GM12878 (cell line): ENCODE results near the gene DLX3. TPM values are rescaled to one million over a fixed set of nuclear protein-coding genes. Genes with fewer than 3 reads are reported as not detected.

ENCODE experiments used
- ATAC-seq: fragments of 200-7000 bp; cut with Tn5 transposase; 3 replicates; pipeline ENCODE4 v1.9.1; 2020; ENCODE audit warnings: mild to moderate bottlenecking, moderate library complexity
- BruUV-seq: library from RNA; stranded (reverse); fragments of 400-500 nt; replicated peaks from 2 replicates; lab custom pipeline; 2021; lab: Mats Ljungman, UMichigan
- CTCF ChIA-PET: fragments of 300-600 bp; sonication (Branson Sonifier 250); formaldehyde crosslinking; extraction: SDS; loops from one replicate; lab custom pipeline; 2021; ENCODE audit warnings: inconsistent platforms; lab: Yijun Ruan, JAX
- POLR2A ChIA-PET: fragments of 350-600 bp; formaldehyde crosslinking; extraction: SDS; loops from one replicate; lab custom pipeline; 2021; ENCODE audit warnings: inconsistent platforms; lab: Charles Lee
- RAD21 ChIA-PET: fragments of 300-600 bp; sonication (Branson Sonifier 250); formaldehyde crosslinking; loops from one replicate; lab custom pipeline; 2023; ENCODE audit warnings: antibody characterized with exemption; ENCODE audit not compliant: unreplicated experiment; lab: Charles Lee
- SMC1A ChIA-PET: fragments of 300-600 bp; sonication (Branson Sonifier 250); formaldehyde crosslinking; loops from one replicate; lab custom pipeline; 2023; ENCODE audit not compliant: unreplicated experiment, uncharacterized antibody; lab: Charles Lee
- DNase-seq: peaks from one replicate; pipeline ENCODE4 v3.0.0-alpha.2; 2011; ENCODE audit warnings: low read depth, low spot score
- FAIRE-seq: peaks from 3 replicates; lab custom pipeline; 2011; peaks lifted over from hg19 to GRCh38; lab: Jason Lieb, UNC
- H2AFZ ChIP-seq: 2 replicates; pipeline ENCODE4 v1.6.0; 2011; ENCODE audit warnings: low read depth, low read length, control low read depth; ENCODE audit not compliant: control insufficient read depth
- H3K27ac ChIP-seq: 2 replicates; pipeline ENCODE4 v1.5.1; 2011; ENCODE audit warnings: control low read depth; ENCODE audit not compliant: control insufficient read depth, insufficient read depth
- H3K27me3 ChIP-seq, 2 experiments: replicated peaks in 1 of 2; 2 replicates each; pipeline versions ENCODE4 v1.6.0 to v1.6.1; 2011; ENCODE audit warnings: low read length in 1 of 2; ENCODE audit not compliant: control insufficient read depth in 2 of 2, insufficient read depth in 2 of 2
- H3K36me3 ChIP-seq, 2 experiments: 2 replicates each; pipeline ENCODE4 v1.5.1; 2011; ENCODE audit warnings: low read length in 1 of 2; ENCODE audit not compliant: control insufficient read depth in 2 of 2, insufficient read depth in 2 of 2
- H3K4me1 ChIP-seq: 2 replicates; pipeline ENCODE4 v1.6.1; 2011; ENCODE audit warnings: mild to moderate bottlenecking, low read length, moderate library complexity, mixed read lengths; ENCODE audit not compliant: control insufficient read depth, insufficient read depth
- H3K4me2 ChIP-seq: 2 replicates; pipeline ENCODE4 v1.6.0; 2011; ENCODE audit warnings: control low read depth; ENCODE audit not compliant: control insufficient read depth, insufficient read depth
- H3K4me3 ChIP-seq: fragments of 200-600 bp; sonication (generic); 2 replicates; pipeline ENCODE4 v1.5.1; 2016
- H3K79me2 ChIP-seq: 2 replicates; pipeline ENCODE4 v1.6.0; 2011; ENCODE audit warnings: low read length; ENCODE audit not compliant: control insufficient read depth, insufficient read depth
- H3K9ac ChIP-seq: 2 replicates; pipeline ENCODE4 v1.8.0; 2011; ENCODE audit warnings: low read length, control low read depth, mixed read lengths; ENCODE audit not compliant: control insufficient read depth, insufficient read depth
- H3K9me3 ChIP-seq: replicated peaks from 3 replicates; pipeline ENCODE4 v1.5.1; 2011; ENCODE audit warnings: mild to moderate bottlenecking, low read length; ENCODE audit not compliant: control insufficient read depth, insufficient read depth
- H4K20me1 ChIP-seq: 2 replicates; pipeline ENCODE4 v1.6.0; 2011; ENCODE audit not compliant: control insufficient read depth, insufficient read depth
- ASH2L ChIP-seq: fragments of 300-600, 200-600 bp; sonication (generic); IDR thresholded peaks from 2 replicates; pipeline ENCODE4 v1.6.1; 2017; ENCODE audit warnings: low read depth, mild to moderate bottlenecking, borderline replicate concordance
- CHD1 ChIP-seq: IDR thresholded peaks from 2 replicates; pipeline ENCODE4 v1.6.1; 2012; ENCODE audit warnings: low read depth, low read length, improper control_type of control experiment
- JUND ChIP-seq: IDR thresholded peaks from 2 replicates; pipeline ENCODE4 v1.6.1; 2012; ENCODE audit warnings: low read depth, mild to moderate bottlenecking, low read length, improper control_type of control experiment, moderate library complexity
- NFXL1 ChIP-seq: fragments of 450-650 bp; IDR thresholded peaks from 2 replicates; pipeline ENCODE4 v1.6.1; 2017; ENCODE audit warnings: antibody characterized with exemption, mild to moderate bottlenecking, borderline replicate concordance
- SMAD5 ChIP-seq: IDR thresholded peaks from 2 replicates; pipeline ENCODE4 v1.6.1; 2016; ENCODE audit warnings: antibody characterized with exemption, low read depth
- ZZZ3 ChIP-seq: IDR thresholded peaks from 2 replicates; pipeline ENCODE4 v1.6.1; 2011; ENCODE audit warnings: low read depth; ENCODE audit not compliant: control insufficient read depth, insufficient read length
- WGBS: methylation state at CpG from one replicate; pipeline ENCODE4 v1.1.6; 2016; ENCODE audit warnings: low lambda C conversion rate; ENCODE audit not compliant: insufficient replicate concordance, insufficient coverage; ENCODE audit errors: missing lambda C conversion rate; 5-methylcytosine and 5-hydroxymethylcytosine counted together
- in situ Hi-C: fragments of 300-500 bp; cut with MboI; formaldehyde crosslinking; loops from 9 replicates; pipeline ENCODE4 v1.14.3; 2018; ENCODE audit warnings: mixed read lengths
- intact Hi-C: fragments of 100-400 bp; cut with micrococcal nuclease; formaldehyde crosslinking; loops from one replicate; pipeline ENCODE4 v1.14.2; 2022; ENCODE audit not compliant: unreplicated experiment
- polyA plus RNA-seq, 11 experiments: library from polyadenylated mRNA; depleted of rRNA in 4 of 11; unstranded in 6 of 11; stranded (reverse) in 5 of 11; fragments of >200 nt; fragmentation: Nextera tagmentation in 4 of 11; fragmentation: Illumina TruSeq in 1 of 11; extraction: Ambion mirVana in 4 of 11; extraction: Trizol in 1 of 11; gene quantifications; 1 replicate in 1 of 11; 2 replicates in 10 of 11; pipeline versions ENCODE4 v1.2.1 to v1.2.3, GENCODE V29; 2011 to 2016; ENCODE audit warnings: inconsistent platforms in 2 of 11, missing spikeins in 2 of 11, low read depth in 1 of 11
- total RNA-seq, 4 experiments: library from RNA; depleted of rRNA in 3 of 4; stranded (reverse); fragments of >200 nt in 3 of 4; fragmentation: Illumina TruSeq in 1 of 4; extraction: Trizol in 1 of 4; gene quantifications; 2 replicates each; pipeline versions ENCODE4 v1.2.1 to v1.2.3, GENCODE V29; 2013 to 2021
- TF ChIP-seq, protein P1 (sequence below): fragments of 450-650 bp; IDR thresholded peaks from 2 replicates; pipeline ENCODE4 v1.6.1; 2017; ENCODE audit warnings: mild to moderate bottlenecking, moderate library complexity
- TF ChIP-seq, protein P2 (sequence below): IDR thresholded peaks from 2 replicates; pipeline ENCODE4 v1.6.1; 2011; ENCODE audit warnings: low read depth, mild to moderate bottlenecking, low read length, moderate library complexity, borderline replicate concordance; ENCODE audit errors: extremely low read depth
- TF ChIP-seq, protein P3 (sequence below): IDR thresholded peaks from 2 replicates; pipeline ENCODE4 v1.6.1; 2012; ENCODE audit warnings: low read depth, low read length, improper control_type of control experiment
- TF ChIP-seq, protein P4 (sequence below): fragments of 150-350 bp; IDR thresholded peaks from 2 replicates; pipeline ENCODE4 v1.6.1; 2016; ENCODE audit warnings: low read depth, low read length
- TF ChIP-seq, protein P5 (sequence below): fragments of 450-650 bp; IDR thresholded peaks from 2 replicates; pipeline ENCODE4 v1.6.1; 2014; ENCODE audit warnings: mild to moderate bottlenecking

DLX3 gene
- total and polyA plus RNA-seq, 10 of the 15 experiments (the other 5 are each of a cell fraction or from before 2014, with no cell fraction given) = not detected

DNA sequence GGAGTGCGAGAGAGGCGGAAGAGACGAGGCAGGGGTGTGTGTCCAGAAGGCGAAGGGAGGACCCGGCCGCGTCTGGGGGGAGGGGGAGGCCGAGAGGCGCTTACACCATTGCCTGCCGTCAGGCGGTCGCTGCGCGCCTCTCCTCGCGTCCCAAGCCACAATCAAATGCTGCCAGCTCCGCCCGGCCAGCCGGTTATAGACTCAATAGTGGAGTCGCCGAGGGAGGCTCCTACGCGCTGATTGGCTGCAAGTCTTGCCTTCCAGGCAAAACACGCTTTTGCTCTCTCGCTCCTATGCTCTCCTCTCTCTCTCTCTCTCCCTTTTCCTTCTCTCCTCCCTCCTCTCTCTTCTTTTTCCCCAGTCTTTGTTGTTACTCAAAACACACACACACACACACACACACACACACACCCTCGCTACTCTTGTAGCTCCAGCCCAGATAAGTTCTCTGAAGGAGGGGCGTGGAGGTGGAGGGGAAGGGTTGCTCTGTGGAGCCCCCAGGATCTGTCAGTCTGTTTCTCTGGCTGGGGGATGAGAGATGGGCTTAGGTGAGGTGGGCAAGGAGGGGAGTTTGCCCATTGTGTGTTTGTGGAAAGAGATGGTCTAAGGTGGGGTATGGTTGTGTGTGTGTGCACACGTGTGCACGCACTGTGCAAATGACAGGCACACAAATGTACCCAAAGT is at the start of gene DLX3 (continued):
- TF ChIP-seq, protein P1, sequence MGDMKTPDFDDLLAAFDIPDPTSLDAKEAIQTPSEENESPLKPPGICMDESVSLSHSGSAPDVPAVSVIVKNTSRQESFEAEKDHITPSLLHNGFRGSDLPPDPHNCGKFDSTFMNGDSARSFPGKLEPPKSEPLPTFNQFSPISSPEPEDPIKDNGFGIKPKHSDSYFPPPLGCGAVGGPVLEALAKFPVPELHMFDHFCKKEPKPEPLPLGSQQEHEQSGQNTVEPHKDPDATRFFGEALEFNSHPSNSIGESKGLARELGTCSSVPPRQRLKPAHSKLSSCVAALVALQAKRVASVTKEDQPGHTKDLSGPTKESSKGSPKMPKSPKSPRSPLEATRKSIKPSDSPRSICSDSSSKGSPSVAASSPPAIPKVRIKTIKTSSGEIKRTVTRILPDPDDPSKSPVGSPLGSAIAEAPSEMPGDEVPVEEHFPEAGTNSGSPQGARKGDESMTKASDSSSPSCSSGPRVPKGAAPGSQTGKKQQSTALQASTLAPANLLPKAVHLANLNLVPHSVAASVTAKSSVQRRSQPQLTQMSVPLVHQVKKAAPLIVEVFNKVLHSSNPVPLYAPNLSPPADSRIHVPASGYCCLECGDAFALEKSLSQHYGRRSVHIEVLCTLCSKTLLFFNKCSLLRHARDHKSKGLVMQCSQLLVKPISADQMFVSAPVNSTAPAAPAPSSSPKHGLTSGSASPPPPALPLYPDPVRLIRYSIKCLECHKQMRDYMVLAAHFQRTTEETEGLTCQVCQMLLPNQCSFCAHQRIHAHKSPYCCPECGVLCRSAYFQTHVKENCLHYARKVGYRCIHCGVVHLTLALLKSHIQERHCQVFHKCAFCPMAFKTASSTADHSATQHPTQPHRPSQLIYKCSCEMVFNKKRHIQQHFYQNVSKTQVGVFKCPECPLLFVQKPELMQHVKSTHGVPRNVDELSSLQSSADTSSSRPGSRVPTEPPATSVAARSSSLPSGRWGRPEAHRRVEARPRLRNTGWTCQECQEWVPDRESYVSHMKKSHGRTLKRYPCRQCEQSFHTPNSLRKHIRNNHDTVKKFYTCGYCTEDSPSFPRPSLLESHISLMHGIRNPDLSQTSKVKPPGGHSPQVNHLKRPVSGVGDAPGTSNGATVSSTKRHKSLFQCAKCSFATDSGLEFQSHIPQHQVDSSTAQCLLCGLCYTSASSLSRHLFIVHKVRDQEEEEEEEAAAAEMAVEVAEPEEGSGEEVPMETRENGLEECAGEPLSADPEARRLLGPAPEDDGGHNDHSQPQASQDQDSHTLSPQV = no peak
- no peak for TF ChIP-seq JUND
- TF ChIP-seq, protein P2, sequence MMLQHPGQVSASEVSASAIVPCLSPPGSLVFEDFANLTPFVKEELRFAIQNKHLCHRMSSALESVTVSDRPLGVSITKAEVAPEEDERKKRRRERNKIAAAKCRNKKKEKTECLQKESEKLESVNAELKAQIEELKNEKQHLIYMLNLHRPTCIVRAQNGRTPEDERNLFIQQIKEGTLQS = no peak
- TF ChIP-seq NFXL1 = no peak

DNA sequence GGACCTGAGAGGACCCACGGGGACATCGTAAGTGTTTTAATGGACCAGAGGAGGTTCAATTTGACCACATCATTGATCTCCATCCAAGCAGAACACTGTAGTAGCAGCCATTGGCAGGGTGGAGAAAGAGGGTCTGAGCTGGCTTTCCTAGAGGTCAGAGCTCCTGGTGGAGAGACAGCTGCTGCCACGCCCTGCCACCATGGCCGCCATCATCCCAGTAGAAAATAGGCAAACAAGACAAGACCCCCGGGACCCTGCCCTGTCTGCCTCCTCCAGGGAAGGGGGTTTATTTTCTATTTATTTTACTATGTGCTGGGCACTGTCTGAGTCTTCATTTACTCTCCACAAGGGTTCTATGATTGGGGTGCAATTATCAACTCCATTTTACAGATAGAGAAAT is 49.5 kb upstream of the DLX3 start:
- H3K9ac ChIP-seq = no peak overlapping the region
- H3K4me2 ChIP-seq = no peak overlapping the region
- no peaks in the 10 kb centered on the region for H3K36me3 ChIP-seq
- no peak overlapping the region for H3K4me3 ChIP-seq
- H3K27ac ChIP-seq = no peak overlapping the region
- ATAC-seq (no peak), DNase-seq (no peak), FAIRE-seq (no peak)
- H4K20me1 ChIP-seq = no peaks in the 10 kb centered on the region
- WGBS = 57% methylated on average over 5 of the region's 5 CpGs
- H3K79me2 ChIP-seq = no peaks in the 10 kb centered on the region
- no peaks in the 10 kb centered on the region for H3K4me1 ChIP-seq
- in situ Hi-C loops (no loop called here), intact Hi-C loops (no loop called here)
- H2AFZ ChIP-seq = no peak overlapping the region
- H3K9me3 ChIP-seq = no peaks in the 10 kb centered on the region; the same call in 2 of the 3 replicates
- SMC1A ChIA-PET = no interaction called here
- no TSS peak for BruUV-seq
- CTCF ChIA-PET = interaction anchor here (1.0 kb wide), 1 partner anchor 71 kb away, joined by 5 read pairs; no protein-coding TSS in a partner anchor
- POLR2A ChIA-PET = no interaction called here
- H3K27me3 ChIP-seq = no peaks in the 10 kb centered on the region
- RAD21 ChIA-PET = no interaction called here
- TF ChIP-seq, protein P3, sequence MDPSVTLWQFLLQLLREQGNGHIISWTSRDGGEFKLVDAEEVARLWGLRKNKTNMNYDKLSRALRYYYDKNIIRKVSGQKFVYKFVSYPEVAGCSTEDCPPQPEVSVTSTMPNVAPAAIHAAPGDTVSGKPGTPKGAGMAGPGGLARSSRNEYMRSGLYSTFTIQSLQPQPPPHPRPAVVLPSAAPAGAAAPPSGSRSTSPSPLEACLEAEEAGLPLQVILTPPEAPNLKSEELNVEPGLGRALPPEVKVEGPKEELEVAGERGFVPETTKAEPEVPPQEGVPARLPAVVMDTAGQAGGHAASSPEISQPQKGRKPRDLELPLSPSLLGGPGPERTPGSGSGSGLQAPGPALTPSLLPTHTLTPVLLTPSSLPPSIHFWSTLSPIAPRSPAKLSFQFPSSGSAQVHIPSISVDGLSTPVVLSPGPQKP = no peak
- TF ChIP-seq, protein P4, sequence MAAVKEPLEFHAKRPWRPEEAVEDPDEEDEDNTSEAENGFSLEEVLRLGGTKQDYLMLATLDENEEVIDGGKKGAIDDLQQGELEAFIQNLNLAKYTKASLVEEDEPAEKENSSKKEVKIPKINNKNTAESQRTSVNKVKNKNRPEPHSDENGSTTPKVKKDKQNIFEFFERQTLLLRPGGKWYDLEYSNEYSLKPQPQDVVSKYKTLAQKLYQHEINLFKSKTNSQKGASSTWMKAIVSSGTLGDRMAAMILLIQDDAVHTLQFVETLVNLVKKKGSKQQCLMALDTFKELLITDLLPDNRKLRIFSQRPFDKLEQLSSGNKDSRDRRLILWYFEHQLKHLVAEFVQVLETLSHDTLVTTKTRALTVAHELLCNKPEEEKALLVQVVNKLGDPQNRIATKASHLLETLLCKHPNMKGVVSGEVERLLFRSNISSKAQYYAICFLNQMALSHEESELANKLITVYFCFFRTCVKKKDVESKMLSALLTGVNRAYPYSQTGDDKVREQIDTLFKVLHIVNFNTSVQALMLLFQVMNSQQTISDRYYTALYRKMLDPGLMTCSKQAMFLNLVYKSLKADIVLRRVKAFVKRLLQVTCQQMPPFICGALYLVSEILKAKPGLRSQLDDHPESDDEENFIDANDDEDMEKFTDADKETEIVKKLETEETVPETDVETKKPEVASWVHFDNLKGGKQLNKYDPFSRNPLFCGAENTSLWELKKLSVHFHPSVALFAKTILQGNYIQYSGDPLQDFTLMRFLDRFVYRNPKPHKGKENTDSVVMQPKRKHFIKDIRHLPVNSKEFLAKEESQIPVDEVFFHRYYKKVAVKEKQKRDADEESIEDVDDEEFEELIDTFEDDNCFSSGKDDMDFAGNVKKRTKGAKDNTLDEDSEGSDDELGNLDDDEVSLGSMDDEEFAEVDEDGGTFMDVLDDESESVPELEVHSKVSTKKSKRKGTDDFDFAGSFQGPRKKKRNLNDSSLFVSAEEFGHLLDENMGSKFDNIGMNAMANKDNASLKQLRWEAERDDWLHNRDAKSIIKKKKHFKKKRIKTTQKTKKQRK = no peak
- no peak for TF ChIP-seq ZZZ3
- TF ChIP-seq, protein P5, sequence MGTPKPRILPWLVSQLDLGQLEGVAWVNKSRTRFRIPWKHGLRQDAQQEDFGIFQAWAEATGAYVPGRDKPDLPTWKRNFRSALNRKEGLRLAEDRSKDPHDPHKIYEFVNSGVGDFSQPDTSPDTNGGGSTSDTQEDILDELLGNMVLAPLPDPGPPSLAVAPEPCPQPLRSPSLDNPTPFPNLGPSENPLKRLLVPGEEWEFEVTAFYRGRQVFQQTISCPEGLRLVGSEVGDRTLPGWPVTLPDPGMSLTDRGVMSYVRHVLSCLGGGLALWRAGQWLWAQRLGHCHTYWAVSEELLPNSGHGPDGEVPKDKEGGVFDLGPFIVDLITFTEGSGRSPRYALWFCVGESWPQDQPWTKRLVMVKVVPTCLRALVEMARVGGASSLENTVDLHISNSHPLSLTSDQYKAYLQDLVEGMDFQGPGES = no peak
- no peak for TF ChIP-seq CHD1
- no peak for TF ChIP-seq SMAD5
- no peak for TF ChIP-seq ASH2L
